ENCODE measurements around the gene LCT.

DNA sequence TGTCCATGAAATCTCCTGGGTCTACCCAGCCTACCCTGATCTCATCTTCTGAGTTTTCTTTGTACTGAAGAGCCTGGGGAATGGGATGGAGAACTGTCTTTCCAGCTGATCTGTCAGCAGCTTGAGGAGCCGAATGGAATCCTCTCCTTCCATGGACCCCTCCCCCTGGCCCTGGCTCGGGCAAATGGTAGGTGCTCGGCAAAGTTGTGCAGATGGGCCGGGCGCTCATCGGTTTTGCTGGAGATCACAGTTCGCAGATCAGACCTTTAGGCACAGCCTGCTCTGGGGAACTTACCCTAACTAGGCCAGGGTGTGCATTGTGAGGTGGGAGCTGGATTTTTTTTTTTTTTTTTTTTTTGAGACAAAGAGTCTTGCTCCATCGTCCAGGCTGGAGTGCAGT is 40.4 kb downstream of the LCT start:
- no peak for TF ChIP-seq RBM39 (optimal IDR thresholded peaks at IDR 0.05; ENCODE audit: low read depth, low read length)
- TF ChIP-seq, protein P1, sequence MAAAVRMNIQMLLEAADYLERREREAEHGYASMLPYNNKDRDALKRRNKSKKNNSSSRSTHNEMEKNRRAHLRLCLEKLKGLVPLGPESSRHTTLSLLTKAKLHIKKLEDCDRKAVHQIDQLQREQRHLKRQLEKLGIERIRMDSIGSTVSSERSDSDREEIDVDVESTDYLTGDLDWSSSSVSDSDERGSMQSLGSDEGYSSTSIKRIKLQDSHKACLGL (CRISPR knock-in tag; IDR thresholded peaks at IDR 0.05; ENCODE audit: borderline replicate concordance, poor library complexity, severe bottlenecking): no peak
- TF ChIP-seq, protein P2, sequence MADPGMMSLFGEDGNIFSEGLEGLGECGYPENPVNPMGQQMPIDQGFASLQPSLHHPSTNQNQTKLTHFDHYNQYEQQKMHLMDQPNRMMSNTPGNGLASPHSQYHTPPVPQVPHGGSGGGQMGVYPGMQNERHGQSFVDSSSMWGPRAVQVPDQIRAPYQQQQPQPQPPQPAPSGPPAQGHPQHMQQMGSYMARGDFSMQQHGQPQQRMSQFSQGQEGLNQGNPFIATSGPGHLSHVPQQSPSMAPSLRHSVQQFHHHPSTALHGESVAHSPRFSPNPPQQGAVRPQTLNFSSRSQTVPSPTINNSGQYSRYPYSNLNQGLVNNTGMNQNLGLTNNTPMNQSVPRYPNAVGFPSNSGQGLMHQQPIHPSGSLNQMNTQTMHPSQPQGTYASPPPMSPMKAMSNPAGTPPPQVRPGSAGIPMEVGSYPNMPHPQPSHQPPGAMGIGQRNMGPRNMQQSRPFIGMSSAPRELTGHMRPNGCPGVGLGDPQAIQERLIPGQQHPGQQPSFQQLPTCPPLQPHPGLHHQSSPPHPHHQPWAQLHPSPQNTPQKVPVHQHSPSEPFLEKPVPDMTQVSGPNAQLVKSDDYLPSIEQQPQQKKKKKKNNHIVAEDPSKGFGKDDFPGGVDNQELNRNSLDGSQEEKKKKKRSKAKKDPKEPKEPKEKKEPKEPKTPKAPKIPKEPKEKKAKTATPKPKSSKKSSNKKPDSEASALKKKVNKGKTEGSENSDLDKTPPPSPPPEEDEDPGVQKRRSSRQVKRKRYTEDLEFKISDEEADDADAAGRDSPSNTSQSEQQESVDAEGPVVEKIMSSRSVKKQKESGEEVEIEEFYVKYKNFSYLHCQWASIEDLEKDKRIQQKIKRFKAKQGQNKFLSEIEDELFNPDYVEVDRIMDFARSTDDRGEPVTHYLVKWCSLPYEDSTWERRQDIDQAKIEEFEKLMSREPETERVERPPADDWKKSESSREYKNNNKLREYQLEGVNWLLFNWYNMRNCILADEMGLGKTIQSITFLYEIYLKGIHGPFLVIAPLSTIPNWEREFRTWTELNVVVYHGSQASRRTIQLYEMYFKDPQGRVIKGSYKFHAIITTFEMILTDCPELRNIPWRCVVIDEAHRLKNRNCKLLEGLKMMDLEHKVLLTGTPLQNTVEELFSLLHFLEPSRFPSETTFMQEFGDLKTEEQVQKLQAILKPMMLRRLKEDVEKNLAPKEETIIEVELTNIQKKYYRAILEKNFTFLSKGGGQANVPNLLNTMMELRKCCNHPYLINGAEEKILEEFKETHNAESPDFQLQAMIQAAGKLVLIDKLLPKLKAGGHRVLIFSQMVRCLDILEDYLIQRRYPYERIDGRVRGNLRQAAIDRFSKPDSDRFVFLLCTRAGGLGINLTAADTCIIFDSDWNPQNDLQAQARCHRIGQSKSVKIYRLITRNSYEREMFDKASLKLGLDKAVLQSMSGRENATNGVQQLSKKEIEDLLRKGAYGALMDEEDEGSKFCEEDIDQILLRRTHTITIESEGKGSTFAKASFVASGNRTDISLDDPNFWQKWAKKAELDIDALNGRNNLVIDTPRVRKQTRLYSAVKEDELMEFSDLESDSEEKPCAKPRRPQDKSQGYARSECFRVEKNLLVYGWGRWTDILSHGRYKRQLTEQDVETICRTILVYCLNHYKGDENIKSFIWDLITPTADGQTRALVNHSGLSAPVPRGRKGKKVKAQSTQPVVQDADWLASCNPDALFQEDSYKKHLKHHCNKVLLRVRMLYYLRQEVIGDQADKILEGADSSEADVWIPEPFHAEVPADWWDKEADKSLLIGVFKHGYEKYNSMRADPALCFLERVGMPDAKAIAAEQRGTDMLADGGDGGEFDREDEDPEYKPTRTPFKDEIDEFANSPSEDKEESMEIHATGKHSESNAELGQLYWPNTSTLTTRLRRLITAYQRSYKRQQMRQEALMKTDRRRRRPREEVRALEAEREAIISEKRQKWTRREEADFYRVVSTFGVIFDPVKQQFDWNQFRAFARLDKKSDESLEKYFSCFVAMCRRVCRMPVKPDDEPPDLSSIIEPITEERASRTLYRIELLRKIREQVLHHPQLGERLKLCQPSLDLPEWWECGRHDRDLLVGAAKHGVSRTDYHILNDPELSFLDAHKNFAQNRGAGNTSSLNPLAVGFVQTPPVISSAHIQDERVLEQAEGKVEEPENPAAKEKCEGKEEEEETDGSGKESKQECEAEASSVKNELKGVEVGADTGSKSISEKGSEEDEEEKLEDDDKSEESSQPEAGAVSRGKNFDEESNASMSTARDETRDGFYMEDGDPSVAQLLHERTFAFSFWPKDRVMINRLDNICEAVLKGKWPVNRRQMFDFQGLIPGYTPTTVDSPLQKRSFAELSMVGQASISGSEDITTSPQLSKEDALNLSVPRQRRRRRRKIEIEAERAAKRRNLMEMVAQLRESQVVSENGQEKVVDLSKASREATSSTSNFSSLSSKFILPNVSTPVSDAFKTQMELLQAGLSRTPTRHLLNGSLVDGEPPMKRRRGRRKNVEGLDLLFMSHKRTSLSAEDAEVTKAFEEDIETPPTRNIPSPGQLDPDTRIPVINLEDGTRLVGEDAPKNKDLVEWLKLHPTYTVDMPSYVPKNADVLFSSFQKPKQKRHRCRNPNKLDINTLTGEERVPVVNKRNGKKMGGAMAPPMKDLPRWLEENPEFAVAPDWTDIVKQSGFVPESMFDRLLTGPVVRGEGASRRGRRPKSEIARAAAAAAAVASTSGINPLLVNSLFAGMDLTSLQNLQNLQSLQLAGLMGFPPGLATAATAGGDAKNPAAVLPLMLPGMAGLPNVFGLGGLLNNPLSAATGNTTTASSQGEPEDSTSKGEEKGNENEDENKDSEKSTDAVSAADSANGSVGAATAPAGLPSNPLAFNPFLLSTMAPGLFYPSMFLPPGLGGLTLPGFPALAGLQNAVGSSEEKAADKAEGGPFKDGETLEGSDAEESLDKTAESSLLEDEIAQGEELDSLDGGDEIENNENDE (IDR thresholded peaks at IDR 0.05; ENCODE audit: low read depth, low read length): no peak
- no peak for TF ChIP-seq BRCA1 (IDR thresholded peaks at IDR 0.05)
- TF ChIP-seq BRCA1 (CRISPR knock-in tag; IDR thresholded peaks at IDR 0.05): no peak
- TF ChIP-seq CEBPB (tag; IDR thresholded peaks at IDR 0.05): no peak
- TF ChIP-seq, protein P3, sequence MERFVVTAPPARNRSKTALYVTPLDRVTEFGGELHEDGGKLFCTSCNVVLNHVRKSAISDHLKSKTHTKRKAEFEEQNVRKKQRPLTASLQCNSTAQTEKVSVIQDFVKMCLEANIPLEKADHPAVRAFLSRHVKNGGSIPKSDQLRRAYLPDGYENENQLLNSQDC (CRISPR knock-in tag; IDR thresholded peaks at IDR 0.05): no peak
- no peak for TF ChIP-seq FOXM1 (IDR thresholded peaks at IDR 0.05; ENCODE audit: low read depth)
- TF ChIP-seq FOXM1 (CRISPR knock-in tag; IDR thresholded peaks at IDR 0.05; ENCODE audit: low read depth): no peak
- TF ChIP-seq ZNF431 (CRISPR knock-in tag; IDR thresholded peaks at IDR 0.05): no peak
- TF ChIP-seq POLR2A (conservative IDR thresholded peaks at IDR 0.05): no peak

All from K562 (cell line).